T-helper 2 cell treated with Interferon-gamma antibody and Interleukin-4, amounts not matched to agents 5 μg/mL and 100 μg/mL, for 36 hours (primary cell): Measurements from ENCODE around the gene NATD1.

Experiments used
- DNase-seq: peaks from one replicate; pipeline ENCODE4 v3.0.0; 2021; ENCODE audit warnings: low spot score
- H3K27ac Mint-ChIP-seq: one replicate; pipeline ENCODE4 v1.8.0; 2021; ENCODE audit warnings: mild to moderate bottlenecking, mixed read lengths
- H3K27me3 Mint-ChIP-seq: one replicate; pipeline ENCODE4 v1.8.0; 2021; ENCODE audit warnings: low read depth, mixed read lengths
- H3K36me3 Mint-ChIP-seq: one replicate; pipeline ENCODE4 v1.8.0; 2021; ENCODE audit warnings: low read depth, mixed read lengths
- H3K4me1 Mint-ChIP-seq: one replicate; pipeline ENCODE4 v1.8.0; 2021; ENCODE audit warnings: low read depth, mixed read lengths
- H3K4me3 Mint-ChIP-seq: one replicate; pipeline ENCODE4 v1.8.0; 2022; ENCODE audit warnings: mild to moderate bottlenecking, moderate library complexity, mixed read lengths
- H3K9me3 Mint-ChIP-seq: one replicate; pipeline ENCODE4 v1.8.0; 2021; ENCODE audit warnings: mixed read lengths

Gene NATD1

DNA sequence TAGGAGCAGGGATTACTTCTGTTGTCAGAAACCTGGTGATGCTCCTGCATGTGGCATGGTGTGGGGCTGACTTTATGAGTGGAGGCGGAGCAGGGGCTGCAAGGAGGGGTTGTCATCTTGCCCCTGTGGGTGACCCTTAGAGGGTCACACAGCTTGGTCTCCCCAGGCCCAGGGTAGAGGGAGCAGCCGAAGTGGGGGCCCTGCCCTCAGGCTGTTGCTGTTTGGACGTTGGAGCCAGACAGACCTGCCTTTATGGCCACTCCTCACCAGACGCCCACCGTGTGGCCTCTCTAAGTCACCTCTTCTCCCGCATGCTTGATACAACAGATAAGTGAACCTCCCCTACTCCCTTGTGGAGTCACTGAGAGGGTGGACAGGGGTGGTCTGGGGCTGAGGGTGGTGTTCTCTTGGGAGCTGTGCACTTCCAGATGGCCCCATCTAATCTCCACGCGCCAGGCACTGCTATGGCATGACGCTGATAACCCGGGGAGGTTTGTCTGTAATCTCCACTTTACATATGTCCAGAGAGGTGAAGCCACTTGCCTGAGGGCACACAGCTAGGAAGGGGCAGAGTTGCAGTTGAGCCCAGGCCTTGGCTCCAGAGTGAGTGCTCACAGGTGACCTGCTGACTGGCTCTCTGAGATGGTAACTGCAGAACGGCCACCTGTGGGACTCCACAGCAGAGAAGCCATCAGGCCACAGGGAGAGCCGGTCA, 41.3 kb upstream of the NATD1 start:
- Mint-ChIP-seq H3K4me3 (no peak overlapping the region), H3K36me3 (peaks cover 6% of the 10 kb centered on the region), H3K27ac (no peak overlapping the region), H3K9me3 (peaks cover 8% of the 10 kb centered on the region), H3K27me3 (no peaks in the 10 kb centered on the region), H3K4me1 (peaks cover 4% of the 10 kb centered on the region)
- DNase-seq: no peak

DNA sequence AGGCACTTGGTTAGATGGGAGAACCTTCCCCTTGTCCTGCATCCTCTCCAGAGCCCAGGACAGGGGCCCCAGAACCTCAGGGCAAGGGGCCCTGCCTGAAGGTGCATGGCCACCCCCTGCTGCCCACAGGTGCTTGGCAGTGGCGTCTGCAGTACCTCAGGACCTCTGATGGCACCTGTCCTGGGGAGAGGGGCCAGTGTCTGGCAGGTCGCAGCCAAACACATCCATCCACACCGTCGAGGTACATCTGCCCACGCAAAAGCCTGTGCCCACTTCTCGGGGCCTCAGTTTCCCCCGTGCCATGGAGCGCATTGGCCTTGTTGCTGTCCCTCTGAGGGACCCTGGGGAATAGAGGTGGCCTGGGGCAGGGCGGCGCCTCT, 40.6 kb upstream of the NATD1 start:
- no peak overlapping the region for H3K27ac Mint-ChIP-seq
- H3K9me3 Mint-ChIP-seq: peaks cover 8% of the 10 kb centered on the region
- H3K27me3 Mint-ChIP-seq: no peaks in the 10 kb centered on the region
- DNase-seq: no peak
- peaks cover 6% of the 10 kb centered on the region for H3K36me3 Mint-ChIP-seq
- H3K4me1 Mint-ChIP-seq: peaks cover 5% of the 10 kb centered on the region
- H3K4me3 Mint-ChIP-seq: no peak overlapping the region

DNA sequence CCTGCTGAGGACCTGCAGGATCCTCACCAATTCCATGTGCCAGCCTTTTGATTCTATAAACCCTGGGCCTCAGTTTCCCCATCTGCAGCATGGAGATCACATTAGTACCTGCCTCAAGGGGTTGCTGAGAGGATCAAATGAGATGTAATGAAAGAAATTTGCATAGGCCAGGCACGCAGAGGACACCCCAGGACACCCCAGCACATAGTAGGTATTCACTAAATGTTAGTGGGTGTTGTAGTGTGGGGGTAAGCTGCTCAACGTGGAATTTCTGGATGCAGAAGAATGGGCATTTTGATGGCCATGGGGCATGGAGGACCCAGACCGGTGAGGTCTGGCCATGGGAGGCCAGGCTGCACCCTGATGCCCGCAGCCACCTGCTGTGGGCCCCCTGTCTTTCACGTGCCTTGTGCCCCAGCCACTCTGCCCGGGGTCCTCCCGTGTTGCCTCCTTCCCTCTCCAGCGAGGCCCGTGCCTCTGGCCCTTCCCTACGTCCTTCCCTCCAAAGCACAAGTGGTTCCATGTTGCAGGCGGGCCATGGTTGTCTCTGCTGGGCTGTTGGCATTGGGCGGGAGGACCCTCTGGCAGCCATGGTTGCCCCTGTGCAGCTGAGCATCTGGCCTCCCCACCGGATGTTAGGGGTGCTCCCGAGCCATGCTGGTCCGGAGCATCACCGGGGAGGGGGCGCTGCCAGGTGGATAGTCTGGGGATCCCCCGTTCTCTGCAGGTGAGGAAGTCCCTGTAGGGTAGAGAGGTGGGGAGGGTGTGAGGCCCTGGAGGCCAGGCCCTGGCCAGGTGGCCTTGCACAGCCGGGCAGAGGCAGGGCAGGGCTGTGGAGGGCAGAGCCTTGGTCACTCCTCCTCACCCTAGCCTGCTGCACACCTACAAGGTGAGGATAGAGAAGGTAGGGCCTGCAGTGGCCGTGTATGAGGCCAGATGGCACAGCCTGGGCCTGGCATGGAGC, 39.9 kb upstream of the NATD1 start:
- Mint-ChIP-seq H3K36me3 (peaks cover 6% of the 10 kb centered on the region), H3K4me3 (no peak overlapping the region), H3K27me3 (no peaks in the 10 kb centered on the region), H3K27ac (peak overlapping the region; percentile 7), H3K9me3 (peaks cover 8% of the 10 kb centered on the region), H3K4me1 (peaks cover 9% of the 10 kb centered on the region)
- no peak for DNase-seq

DNA sequence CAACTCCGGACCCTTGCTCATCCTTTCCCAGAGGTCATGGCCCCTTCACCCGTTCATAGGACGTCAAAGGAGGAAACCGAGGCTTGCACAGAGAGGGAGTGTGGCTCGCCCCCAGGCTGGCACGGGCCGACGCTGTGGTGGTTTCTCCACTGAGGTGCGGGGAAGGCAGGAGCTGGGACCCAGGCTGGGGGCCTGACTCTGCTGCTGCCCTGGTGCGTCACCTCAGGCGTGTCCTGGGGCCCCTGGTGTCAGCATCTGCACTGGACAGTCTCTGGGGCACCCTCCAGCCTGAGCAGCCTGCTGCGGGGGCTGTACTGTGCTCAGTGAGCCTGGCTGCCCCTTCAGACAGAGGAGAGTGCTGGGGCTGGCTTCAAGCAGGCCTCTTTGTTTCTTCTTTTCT, 38.7 kb upstream of the NATD1 start:
- Mint-ChIP-seq H3K27me3 (no peaks in the 10 kb centered on the region), H3K9me3 (peaks cover 8% of the 10 kb centered on the region), H3K4me3 (no peak overlapping the region), H3K27ac (no peak overlapping the region), H3K4me1 (peaks cover 22% of the 10 kb centered on the region), H3K36me3 (peaks cover 9% of the 10 kb centered on the region)
- no peak for DNase-seq

DNA sequence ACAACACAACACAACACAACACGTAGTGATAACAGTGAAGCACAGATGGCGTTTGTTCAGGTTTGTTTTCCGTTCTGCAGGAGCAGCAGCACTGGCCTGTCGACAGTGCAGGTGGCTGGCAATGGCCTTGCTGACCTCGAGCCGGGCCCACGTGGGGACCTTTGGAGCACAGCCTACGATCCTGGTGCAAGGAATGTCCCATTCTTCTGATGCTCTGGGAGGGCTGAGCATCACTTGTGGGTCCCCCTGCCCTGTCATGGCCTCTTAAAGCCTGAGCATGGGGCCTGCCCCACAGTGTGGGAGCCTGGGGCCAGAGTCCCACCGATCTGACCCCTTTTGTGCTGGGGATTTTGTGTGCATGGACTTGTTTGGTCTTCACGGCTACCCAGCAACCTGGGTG, 38.1 kb upstream of the NATD1 start:
- no peaks in the 10 kb centered on the region for H3K27me3 Mint-ChIP-seq
- peaks cover 10% of the 10 kb centered on the region for H3K36me3 Mint-ChIP-seq
- DNase-seq: no peak
- H3K4me3 Mint-ChIP-seq: no peak overlapping the region
- peaks cover 27% of the 10 kb centered on the region for H3K4me1 Mint-ChIP-seq
- no peak overlapping the region for H3K27ac Mint-ChIP-seq
- H3K9me3 Mint-ChIP-seq: peaks cover 8% of the 10 kb centered on the region

DNA sequence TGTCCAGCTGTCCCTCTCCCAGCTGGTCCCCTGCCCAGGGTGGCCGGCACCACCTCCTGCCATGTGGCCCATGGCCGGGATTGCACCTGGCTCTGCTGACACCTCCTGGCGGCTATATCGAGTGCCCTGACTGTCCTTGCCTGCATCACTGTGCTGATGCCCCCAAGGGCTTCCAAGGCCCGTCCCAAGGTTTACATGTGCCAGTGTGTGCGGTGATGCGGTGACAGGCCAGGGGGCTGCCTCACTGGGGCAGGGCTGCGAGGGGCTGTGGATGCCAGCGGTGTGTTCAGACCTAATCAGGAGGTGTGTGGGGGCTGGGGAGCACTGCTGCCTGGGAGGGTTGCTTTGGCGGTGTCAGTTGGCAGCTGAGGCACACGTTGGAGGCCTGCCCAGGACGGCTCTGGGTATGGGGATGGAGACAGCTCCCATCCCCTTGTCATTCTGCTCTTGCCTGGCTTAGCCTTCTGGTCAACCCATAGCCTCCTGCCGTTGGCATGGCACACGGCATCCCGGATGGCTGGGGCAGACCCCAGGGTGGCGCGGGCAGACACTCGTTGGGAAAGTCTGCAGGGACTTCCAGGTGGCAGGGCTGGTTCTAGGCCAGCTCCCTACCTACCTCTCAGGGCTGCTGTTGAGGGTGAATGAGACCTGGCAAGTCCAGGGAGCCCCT, 36.8 kb upstream of the NATD1 start:
- DNase-seq: no peak
- H3K36me3 Mint-ChIP-seq: peaks cover 18% of the 10 kb centered on the region
- H3K27me3 Mint-ChIP-seq: no peaks in the 10 kb centered on the region
- H3K4me3 Mint-ChIP-seq: no peak overlapping the region
- H3K4me1 Mint-ChIP-seq: peaks cover 32% of the 10 kb centered on the region
- H3K27ac Mint-ChIP-seq: peak overlapping the region; percentile 11
- peaks cover 8% of the 10 kb centered on the region for H3K9me3 Mint-ChIP-seq

DNA sequence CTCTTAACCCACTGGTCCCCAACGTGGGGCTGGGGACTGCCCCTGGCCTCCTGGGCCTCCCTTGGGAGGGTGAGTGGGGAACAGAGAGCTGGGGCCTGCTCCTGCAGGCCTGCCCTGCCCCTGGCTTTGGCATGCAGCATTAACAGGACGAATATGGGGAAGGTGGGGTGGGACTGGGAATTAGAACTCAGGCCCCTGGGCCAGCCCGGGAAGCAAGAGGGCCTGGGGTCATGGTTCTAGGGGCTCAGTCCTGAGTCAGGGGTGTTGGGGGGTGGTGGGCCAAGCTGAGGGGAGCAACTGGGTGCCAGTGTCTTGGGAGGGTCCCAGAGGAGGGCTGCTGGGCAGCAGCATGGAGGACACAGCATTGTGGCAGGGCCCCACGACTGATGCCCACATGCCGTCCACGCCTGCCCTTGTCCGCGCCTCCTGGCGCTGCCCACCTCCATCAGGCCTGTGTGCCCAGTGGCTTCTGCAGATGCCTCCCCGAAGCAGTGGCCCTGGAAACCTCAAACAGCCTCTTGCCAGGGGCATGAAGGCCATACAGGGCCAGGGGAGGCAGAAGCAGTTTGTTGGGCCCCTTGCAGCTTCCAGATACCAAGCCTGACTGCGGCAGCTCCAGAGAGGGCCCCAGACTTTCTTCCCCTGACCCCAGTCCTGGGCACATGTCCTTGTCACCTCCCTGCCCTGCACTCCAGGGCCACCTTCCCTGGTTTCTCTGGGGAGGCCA, 36.1 kb upstream of the NATD1 start:
- Mint-ChIP-seq H3K4me1 (peaks cover 30% of the 10 kb centered on the region), H3K36me3 (peaks cover 18% of the 10 kb centered on the region), H3K9me3 (peaks cover 3% of the 10 kb centered on the region), H3K27ac (peak overlapping the region; percentile 95), H3K4me3 (no peak overlapping the region), H3K27me3 (no peaks in the 10 kb centered on the region)
- no peak for DNase-seq

DNA sequence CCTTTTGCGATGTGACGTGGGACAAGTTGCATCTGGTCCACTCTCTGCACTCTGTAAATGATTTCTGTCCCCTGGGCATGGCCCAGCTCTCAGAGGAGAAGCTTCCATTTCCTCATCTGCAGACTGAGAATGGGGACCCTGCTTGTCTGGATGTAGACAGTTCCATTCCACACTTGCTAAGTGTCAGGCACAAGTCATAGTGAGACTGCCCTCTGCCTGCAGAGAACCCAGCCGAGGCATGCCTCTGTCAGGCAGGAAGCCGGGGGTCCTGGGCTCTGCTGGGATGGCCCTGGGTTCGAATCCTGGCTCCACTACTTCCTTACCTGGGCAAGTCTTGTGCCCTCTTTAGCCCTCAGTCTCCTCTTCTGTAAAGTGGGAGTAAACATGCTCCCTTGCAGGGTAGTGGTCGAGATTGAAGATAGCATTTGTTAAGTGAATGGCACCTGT, 35.4 kb upstream of the NATD1 start:
- H3K4me3 Mint-ChIP-seq: peak overlapping the region; percentile 97
- peaks cover 18% of the 10 kb centered on the region for H3K36me3 Mint-ChIP-seq
- DNase-seq: peak; percentile 28
- H3K9me3 Mint-ChIP-seq: peaks cover 3% of the 10 kb centered on the region
- no peaks in the 10 kb centered on the region for H3K27me3 Mint-ChIP-seq
- peaks cover 30% of the 10 kb centered on the region for H3K4me1 Mint-ChIP-seq
- peak overlapping the region; percentile 95 for H3K27ac Mint-ChIP-seq

DNA sequence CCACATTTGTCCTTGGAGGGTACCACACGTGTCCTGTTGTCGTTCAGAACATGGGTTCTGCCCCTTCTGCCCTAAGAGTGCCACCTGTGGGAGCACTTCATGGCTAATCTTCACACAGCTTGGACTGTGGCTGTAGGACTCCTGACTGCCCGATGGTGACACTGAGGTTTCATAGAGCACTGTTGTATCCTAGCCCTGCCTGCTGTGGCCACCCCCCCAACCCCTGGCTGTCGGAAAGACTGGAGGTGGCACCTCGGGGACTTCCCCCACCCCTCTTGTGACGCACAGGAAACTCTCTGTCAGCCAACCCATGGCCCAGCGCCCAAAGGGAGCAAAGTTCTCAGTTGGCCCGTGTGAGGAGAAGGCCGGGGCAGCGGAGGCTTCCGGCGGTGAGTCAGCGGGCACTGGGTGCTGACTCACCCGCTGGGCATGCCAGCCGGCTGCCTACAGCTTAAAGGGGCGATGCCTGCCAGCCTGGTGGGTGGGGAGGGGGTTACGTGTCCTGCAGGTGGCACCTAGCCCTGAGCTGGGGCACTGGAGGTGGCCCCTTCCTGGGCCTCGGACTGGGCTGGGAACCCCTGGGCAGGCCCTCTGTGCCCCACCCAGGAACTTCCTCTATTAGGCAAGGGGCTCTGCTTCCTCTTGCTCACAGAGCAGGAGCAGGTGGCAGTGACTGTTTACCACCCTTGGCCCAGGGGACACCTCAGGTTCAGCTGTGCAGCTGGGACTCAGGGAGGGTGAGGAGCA, 34.7 kb upstream of the NATD1 start:
- Mint-ChIP-seq H3K36me3 (peaks cover 18% of the 10 kb centered on the region), H3K27me3 (no peaks in the 10 kb centered on the region), H3K9me3 (peaks cover 3% of the 10 kb centered on the region), H3K4me1 (peaks cover 32% of the 10 kb centered on the region), H3K27ac (peak overlapping the region; percentile 95), H3K4me3 (peak overlapping the region; percentile 97)
- DNase-seq: peak; percentile 97

DNA sequence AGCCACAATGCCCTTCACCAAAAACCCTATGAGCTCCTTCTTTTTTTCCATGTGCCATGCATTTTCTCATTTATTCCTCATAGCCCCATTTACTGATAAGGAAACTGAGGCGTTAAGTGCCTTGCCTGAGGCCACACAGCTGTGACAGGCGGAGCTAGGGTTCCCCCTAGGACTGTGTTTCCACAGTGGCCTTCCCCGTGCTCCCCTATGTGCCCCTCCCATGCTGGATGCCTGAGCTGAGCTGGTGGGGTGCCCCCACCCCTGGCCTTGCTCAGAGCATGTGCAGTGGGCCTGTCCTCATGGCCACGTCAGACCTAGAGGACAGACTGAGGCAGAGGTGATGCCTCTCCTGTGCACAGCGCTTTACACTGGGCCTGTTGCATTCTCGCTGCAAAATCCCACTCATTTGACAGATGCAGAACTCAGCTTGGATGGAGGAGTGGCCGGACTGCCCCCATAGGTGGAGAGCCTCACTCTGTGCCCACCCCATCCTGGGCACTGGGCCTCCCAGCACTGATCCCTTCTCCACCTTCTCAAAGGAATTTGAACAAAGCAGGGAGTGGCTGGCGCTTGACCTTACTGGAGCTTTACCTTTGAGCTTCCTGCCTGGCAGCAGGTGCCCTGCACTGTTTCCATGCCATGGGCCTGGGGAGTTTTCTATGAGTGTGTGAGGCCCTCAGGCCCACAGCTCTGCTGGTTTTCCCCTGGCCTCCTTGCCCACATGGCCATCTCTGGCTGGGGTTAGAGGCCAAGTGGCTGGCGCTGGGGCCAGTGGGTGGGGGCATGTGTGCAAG, 33.9 kb upstream of the NATD1 start:
- Mint-ChIP-seq H3K36me3 (peaks cover 14% of the 10 kb centered on the region), H3K27me3 (peaks cover 2% of the 10 kb centered on the region)

DNA sequence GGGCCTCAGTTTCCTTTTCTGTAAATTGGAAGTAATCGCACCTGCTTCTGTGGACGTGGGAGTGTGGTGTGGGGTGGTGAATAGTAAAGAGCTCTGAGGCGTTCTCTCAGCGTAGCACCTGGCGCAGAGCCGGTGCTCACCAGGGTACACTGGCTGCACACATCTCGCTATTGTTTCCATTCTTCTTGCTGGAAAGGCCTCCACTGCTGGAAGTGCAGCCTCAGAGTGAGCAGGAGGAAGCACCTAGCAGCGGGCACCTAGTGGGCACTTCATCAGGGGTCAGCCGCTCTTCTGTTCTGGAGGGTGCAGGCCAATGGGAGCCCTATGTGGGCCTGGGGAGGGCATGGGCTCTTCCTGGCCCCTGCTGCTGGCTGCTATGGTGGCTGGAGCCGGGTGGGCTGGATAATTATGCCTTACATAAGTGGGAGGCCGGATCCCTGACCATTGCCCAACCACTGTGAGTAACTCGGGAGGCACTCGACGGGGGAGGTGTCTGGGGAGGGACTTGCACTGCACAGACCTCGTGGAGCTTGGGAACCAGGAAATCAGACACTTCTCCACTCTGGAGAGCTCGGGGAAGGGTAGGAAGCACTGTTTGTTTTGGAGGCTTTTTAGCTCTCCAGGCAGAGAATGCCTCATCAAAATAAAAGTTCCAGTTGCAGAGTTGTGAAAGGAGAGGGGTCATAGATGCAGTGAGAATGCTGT, 33.0 kb upstream of the NATD1 start:
- H3K27me3 Mint-ChIP-seq: peaks cover 2% of the 10 kb centered on the region
- peaks cover 31% of the 10 kb centered on the region for H3K4me1 Mint-ChIP-seq

More for the DNA sequence above, 33.9 kb upstream of the NATD1 start:
- H3K4me3 Mint-ChIP-seq: peak overlapping the region; percentile 97
- DNase-seq: peak; percentile 27
- H3K9me3 Mint-ChIP-seq: peaks cover under 1% of the 10 kb centered on the region
- H3K4me1 Mint-ChIP-seq: peaks cover 31% of the 10 kb centered on the region
- H3K27ac Mint-ChIP-seq: peak overlapping the region; percentile 95

More for the DNA sequence above, 33.0 kb upstream of the NATD1 start:
- peak overlapping the region; percentile 97 for H3K4me3 Mint-ChIP-seq
- H3K27ac Mint-ChIP-seq: peak overlapping the region; percentile 95
- DNase-seq: no peak
- H3K9me3 Mint-ChIP-seq: no peaks in the 10 kb centered on the region
- peaks cover 12% of the 10 kb centered on the region for H3K36me3 Mint-ChIP-seq
